ENCODE data around the gene SMAD5. TPM values are rescaled to one million over a fixed set of nuclear protein-coding genes. Genes with fewer than 3 reads are reported as not detected.

Gene SMAD5
- total RNA-seq, 4 donors from 2014 or later, result 35.6 to 62.7 (median 51.7) TPM

GRCh38 chr5:136133922-136134379 lies 1.3 kb downstream of the SMAD5 start:
- ATAC-seq, result no peak
- peaks cover 5 to 65% (median 20%) of the 10 kb centered on the region in 3 donors for H3K4me1 ChIP-seq
- WGBS, 2 donors (ENCODE audit: low coverage in 1 of 2), result 4 to 7% methylated on average over 4 to 5 of the region's 5 CpGs
- H3K4me3 ChIP-seq, result peak overlapping the region; percentile 67 to 71
- no peaks in the 10 kb centered on the region for H3K36me3 ChIP-seq
- peak overlapping the region; percentile 83 to 96 (median 94) for H3K27ac ChIP-seq
- no peaks in the 10 kb centered on the region for H3K9me3 ChIP-seq
- H3K27me3 ChIP-seq, result no peaks in the 10 kb centered on the region
- TF ChIP-seq POLR2AphosphoS5 (IDR thresholded peaks at IDR 0.05), result no peak

GRCh38 chr5:136134653-136135052 lies 2.0 kb downstream of the SMAD5 start:
- ATAC-seq, result no peak
- Histone ChIP-seq H3K27me3 (no peaks in the 10 kb centered on the region), H3K4me1 (peaks cover 5 to 71% (median 20%) of the 10 kb centered on the region in 3 donors), H3K4me3 (peak overlapping the region in 1 of 2 donors; percentile 71), H3K9me3 (no peaks in the 10 kb centered on the region), H3K36me3 (no peaks in the 10 kb centered on the region), H3K27ac (peak overlapping the region in 3 of 4 donors; percentile 20 to 96 (median 95))
- 17 to 42% methylated on average over 1 of the region's 1 CpG for WGBS, 2 donors (ENCODE audit: low coverage in 1 of 2)
- TF ChIP-seq CTCF (IDR thresholded peaks at IDR 0.05) (no peak), POLR2A (IDR thresholded peaks at IDR 0.05) (no peak), POLR2AphosphoS5 (IDR thresholded peaks at IDR 0.05) (no peak), EP300 (IDR thresholded peaks at IDR 0.05) (no peak)

GRCh38 chr5:136135536-136135935 lies 2.9 kb downstream of the SMAD5 start:
- Histone ChIP-seq H3K27me3 (no peaks in the 10 kb centered on the region), H3K27ac (peak overlapping the region in 1 of 4 donors; percentile 20), H3K4me1 (peaks cover 5 to 79% (median 20%) of the 10 kb centered on the region in 3 donors), H3K36me3 (no peaks in the 10 kb centered on the region), H3K9me3 (no peaks in the 10 kb centered on the region), H3K4me3 (no peak overlapping the region)
- no peak for TF ChIP-seq CTCF (IDR thresholded peaks at IDR 0.05)
- no peak for TF ChIP-seq EP300 (IDR thresholded peaks at IDR 0.05)
- TF ChIP-seq POLR2A (IDR thresholded peaks at IDR 0.05), result no peak
- TF ChIP-seq POLR2AphosphoS5 (IDR thresholded peaks at IDR 0.05), result no peak
- 55 to 65% methylated on average over 2 of the region's 2 CpGs for WGBS, 2 donors (ENCODE audit: low coverage in 1 of 2)
- ATAC-seq, result no peak

- H3K4me3 ChIP-seq, result no peak overlapping the region
- no peaks in the 10 kb centered on the region for H3K36me3 ChIP-seq
- H3K9me3 ChIP-seq, result no peaks in the 10 kb centered on the region
- H3K27ac ChIP-seq, result no peak overlapping the region
- ATAC-seq, result no peak
- no peak for TF ChIP-seq POLR2AphosphoS5 (IDR thresholded peaks at IDR 0.05)
- no peak for TF ChIP-seq EP300 (IDR thresholded peaks at IDR 0.05)
- TF ChIP-seq CTCF (IDR thresholded peaks at IDR 0.05), result no peak
- TF ChIP-seq POLR2A (IDR thresholded peaks at IDR 0.05), result no peak
- 71 to 76% methylated on average over 2 of the region's 2 CpGs for WGBS, 2 donors (ENCODE audit: low coverage in 1 of 2)
- H3K4me1 ChIP-seq, result peaks cover 10 to 89% (median 17%) of the 10 kb centered on the region in 3 donors
- H3K27me3 ChIP-seq, result no peaks in the 10 kb centered on the region
Observed at GRCh38 chr5:136137497-136138220, 5.0 kb downstream of the SMAD5 start.

GRCh38 chr5:136141561-136141960 lies 8.9 kb downstream of the SMAD5 start:
- no peak for ATAC-seq
- H3K27me3 ChIP-seq, result no peaks in the 10 kb centered on the region
- no peak for TF ChIP-seq POLR2A (IDR thresholded peaks at IDR 0.05)
- TF ChIP-seq EP300 (IDR thresholded peaks at IDR 0.05), result no peak
- no peak for TF ChIP-seq POLR2AphosphoS5 (IDR thresholded peaks at IDR 0.05)
- TF ChIP-seq CTCF (IDR thresholded peaks at IDR 0.05), result no peak
- H3K27ac ChIP-seq, result no peak overlapping the region
- H3K4me1 ChIP-seq, result peaks cover 10 to 95% (median 11%) of the 10 kb centered on the region in 3 donors
- no peaks in the 10 kb centered on the region for H3K9me3 ChIP-seq
- H3K4me3 ChIP-seq, result no peak overlapping the region
- H3K36me3 ChIP-seq, result no peaks in the 10 kb centered on the region

Measured in gastroesophageal sphincter (tissue), 4 donors.